ENCODE data around the gene GARIN5A.
"Not testable (repeated sequence)": the region's sequence is repeated elsewhere in the genome, so short reads cannot be mapped to it uniquely, and the experiment has no call there.

Gene GARIN5A

DNA sequence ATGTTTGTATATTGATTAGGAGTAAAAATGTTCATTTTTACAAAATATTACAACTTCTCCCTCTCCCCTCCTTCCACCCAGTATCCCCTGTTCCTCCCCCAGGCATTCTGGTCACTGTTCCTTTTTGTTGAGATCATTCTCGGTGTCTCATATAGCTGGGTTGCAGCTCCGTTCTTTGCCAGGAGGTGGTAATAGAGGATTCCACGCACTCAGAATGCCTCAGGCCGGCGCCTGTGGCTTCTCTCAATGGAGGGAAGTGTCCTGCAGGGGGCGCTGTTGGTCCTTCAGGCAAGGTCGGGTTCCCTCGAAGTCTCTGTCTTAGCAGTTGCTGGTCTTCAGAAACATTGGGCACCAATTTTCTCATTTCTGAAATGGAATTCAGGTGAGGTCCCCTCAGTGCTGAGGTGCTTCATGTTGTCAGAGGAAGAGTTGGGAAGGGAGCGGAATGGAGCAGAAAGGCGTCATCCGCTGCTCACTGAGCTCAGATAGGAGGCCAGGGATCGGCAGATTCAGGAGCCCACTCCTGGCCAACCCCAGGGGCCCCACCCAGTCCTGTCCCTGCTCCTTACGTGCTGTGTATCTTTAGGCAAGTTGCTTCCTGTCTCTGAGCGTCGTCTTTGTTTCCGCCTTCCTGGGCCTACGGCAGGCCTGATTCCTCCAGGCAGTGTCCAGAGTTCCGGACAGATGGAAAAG is 10.3 kb upstream of the GARIN5A start:
- DNase-seq, result peak; percentile 85 to 86

DNA sequence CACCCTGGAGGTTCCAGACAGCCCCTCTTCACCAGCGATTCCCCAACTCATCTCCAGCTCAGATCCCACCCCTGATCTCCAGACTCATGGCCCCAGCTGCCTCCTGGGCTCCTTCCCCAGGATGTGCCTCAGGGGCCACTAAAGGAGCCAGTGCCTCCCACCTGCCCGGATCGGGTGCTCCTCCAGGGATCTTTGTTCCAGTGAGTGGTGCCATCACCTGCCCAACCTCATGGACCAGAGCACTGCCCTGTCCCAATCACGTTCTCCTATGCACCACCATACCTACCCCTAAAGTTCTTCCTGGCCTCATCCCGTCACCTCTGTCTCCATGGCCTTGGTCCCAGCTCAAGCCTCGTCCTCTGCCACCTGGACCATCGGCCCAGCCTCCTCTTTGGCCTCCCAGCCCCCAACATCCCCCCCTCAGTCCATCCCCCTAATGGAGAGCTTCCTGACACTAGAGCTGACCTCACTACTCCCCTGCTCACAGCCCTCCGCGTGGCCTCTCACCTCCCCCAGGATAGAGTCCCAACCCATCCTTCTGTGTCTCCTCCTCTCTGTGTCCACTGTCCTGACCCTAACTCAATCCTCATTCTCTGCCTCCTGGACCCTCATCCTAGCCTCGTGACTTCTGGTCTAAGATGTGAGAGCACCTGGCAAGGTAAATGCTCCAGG is 8.8 kb upstream of the GARIN5A start:
- DNase-seq, result no peak

- no peak for DNase-seq
Observed at GRCh38 chr19:50482916-50483315, 6.3 kb upstream of the GARIN5A start.

- no peak for DNase-seq
Observed at GRCh38 chr19:50482271-50482855, 5.7 kb upstream of the GARIN5A start.

- no peak for DNase-seq
Observed at GRCh38 chr19:50481351-50482149, 4.9 kb upstream of the GARIN5A start.

DNA sequence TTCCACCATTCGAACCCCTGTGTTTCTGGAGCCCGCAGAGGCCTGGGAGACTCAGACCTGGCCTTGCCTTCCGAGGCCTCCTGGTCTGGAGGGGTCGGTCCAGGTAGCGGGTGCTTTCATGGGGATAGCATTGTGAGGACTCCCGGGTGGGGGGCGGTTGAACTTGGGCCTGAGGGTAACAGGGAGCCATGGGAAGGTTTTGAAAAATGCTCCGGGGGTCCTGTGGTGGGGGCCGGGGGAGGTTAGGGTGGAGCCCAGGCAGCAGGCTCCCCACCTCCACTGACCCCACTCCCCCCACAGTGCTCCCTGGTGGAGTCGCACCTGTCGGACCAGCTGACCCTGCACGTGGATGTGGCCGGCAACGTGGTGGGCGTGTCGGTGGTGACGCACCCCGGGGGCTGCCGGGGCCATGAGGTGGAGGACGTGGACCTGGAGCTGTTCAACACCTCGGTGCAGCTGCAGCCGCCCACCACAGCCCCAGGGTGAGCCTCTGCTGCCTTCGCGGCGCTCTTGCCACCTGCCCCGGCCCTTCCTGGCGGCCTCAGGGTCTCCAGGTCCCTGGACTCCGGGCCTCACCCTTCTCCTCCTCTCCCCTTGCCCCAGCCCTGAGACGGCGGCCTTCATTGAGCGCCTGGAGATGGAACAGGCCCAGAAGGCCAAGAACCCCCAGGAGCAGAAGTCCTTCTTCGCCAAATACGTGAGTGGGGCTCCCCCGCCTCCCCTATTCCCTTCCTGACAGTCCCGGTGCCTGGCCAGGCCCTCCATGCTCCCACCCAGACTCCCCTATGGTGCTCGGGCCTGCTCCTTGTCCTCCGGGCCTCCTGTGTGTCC is 3.8 kb upstream of the GARIN5A start:
- DNase-seq, result no peak

DNA sequence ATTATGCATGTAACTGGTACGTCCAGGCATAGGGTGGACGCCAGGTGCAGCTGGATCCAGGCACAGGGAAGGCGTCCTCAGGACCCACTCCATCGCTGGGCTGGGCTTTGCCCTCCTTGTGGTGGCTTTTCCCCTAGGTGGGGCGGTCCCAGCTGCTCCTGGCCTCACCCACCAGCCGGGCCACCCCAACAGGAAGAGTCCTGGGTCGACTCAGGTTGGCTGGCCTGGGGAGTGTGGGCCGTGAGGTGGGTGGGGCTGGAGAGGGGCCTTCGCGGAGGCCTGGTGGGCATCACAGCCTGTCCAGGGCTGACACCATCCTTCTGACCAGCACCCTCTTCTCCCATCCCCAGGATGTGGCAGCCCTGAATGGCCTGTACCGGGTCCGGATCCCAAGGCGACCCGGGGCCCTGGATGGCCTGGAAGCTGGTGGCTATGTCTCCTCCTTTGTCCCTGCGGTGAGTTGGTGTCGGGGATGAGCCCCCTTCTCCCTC is 3.2 kb upstream of the GARIN5A start:
- no peak for DNase-seq

GRCh38 chr19:50478901-50479715 is 2.5 kb upstream of the GARIN5A start:
- DNase-seq, result peak in 1 of 2 experiments; percentile 48

DNA sequence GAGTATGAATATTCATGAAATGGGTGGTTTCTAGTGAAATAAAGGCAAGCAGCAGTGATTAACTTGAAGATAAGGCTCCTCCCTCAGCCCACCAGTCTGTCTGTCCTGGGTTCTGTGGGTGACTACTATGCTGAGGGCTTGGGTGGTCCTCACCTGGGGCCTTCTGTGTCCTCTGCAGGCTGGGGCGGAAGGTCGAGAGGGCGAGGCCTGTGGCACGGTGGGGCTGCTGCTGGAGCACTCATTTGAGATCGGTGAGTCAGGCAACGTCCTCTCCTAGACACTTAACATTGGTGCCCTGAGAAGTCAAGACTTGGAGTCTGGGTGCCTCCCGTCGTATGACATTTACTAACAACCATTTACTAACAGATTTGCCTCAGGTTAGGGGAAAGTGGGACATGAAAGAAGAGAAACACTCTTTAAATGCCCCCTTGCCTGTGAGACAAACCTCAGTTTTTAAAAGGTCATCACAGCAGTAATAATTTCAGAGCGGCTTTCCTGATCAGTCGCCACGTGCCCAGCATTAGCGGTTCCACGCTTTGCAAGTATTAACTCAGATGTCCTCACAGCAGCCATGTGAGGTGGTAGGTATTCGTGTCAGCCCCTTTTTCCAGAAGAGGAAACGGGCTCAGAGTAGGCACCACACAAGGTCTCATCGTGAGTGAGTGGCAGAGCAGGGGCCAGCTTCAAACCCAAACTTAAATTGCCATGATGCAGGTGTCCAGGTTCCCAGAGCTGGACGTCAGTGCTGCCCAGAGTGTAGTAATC is 1.3 kb upstream of the GARIN5A start:
- DNase-seq, result no peak

DNA sequence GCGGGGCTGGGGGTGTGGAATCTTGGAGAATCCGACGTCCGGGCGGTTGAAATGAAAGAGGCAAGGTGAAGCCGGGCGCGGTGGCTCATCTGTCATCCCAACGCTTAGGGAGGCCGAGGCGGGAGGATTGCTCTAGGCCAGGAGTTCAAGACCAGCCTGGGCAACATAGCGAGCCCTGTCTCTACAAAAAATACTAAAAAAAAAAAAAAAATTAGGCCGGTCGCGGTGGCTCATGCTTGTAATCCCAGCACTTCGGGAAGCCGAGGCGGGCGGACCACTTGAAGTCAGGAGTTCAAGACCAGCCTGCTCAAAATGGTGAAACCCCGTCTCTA is 225 bp upstream of the GARIN5A start:
- no peak for DNase-seq

- DNase-seq, result no peak
Observed at GRCh38 chr19:50475736-50476223, 868 bp downstream of the GARIN5A start.

- DNase-seq, result no peak
Observed at GRCh38 chr19:50475101-50475568, 1.5 kb downstream of the GARIN5A start.

GRCh38 chr19:50473336-50473735 is 3.3 kb downstream of the GARIN5A start:
- DNase-seq, result not testable (repeated sequence)

DNA sequence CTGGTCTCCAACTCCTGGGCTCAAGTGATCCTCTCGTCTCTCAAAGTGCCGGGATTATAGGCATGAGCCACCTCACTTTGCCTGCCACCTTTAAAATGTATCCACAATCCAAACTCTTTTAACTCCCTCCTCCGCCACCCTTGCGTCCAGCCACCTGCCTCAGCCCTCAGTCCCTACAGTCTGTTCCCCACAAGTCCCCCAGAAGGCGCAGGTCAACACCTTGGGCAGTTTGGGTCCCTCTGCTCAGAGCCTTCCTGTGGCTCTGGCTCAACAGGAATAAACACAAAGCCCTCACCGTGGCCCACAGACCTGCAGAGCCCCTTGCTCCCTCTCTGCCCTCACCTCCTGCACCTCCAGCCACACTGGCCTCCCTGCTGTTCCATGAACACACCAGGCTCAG is 7.8 kb downstream of the GARIN5A start:
- no peak for DNase-seq

DNA sequence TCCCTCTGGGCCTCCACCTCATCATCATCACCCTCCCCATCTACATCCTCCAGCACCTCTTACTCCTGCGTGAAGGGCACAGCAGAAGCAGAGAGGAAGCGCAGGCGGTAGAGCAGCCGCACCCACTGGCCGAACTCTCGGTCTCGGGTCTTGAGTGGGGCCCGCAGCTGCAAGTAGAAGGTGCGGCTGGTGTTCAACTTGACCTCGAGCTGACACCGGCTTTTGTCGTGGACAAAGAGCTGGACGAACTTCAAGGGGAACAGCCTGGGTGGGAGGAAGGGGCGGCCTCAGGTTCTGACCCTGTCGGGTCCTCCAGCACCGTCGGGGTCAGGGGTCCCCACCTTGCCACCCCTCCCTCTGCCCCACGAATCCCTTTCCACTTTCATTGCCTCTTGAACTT is 9.1 kb downstream of the GARIN5A start:
- no peak for DNase-seq

DNA sequence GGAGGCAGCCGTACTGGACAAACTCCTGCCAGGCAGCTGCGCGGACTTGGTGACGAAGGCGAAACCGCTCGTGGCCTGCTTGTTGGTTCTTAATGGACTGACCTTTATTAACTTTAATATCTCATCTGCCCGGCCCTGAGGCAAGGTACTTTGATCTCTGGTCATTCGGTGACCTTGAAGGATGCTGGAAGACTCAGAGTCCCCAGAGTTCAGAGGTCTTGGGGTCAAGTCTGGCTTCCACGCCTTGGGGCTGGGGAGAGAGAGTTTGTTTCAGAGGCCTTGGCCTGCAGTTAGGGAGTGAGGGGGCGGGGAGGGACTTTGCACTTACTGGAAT is 10.0 kb downstream of the GARIN5A start:
- DNase-seq, result no peak

DNA sequence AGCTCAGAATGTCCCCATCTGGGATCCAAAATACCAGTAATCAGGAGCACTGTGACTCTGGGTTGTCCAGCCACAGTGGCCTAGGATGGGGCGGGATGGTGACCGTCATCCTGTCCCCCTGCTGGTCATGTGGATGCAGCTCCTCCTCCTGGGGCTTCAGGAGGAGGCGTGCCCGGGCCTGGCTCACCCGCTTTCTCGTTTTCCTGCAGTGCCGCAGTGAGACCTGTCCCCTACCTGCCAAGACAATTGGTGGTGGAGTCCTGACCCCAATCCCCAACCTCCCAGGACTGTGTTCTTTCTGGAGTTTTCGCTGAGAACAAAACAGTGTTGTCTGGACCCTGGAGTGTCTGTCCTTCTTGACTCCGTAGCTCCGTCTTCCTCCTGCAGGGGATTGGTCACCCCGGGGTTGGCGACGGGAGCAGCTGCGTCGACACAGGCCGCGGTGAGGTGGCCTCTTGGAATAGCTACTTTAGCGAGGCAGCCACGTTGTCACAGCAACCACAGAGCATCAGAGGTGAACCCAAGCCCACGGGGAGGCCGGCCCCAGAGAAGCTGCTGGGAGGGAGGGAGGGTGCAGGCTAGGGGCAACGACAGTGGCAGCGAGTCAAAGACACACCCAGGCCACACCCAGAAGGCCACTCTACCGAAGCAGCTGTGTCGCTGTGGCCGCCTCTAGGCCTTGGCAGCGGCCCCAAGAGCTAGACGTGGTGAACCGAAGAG is 10.5 kb downstream of the GARIN5A start:
- no peak for DNase-seq

GRCh38 chr19:50465000-50465399 is 11.6 kb downstream of the GARIN5A start:
- DNase-seq, result no peak

- DNase-seq, result no peak
Observed at GRCh38 chr19:50464348-50464747, 12.3 kb downstream of the GARIN5A start.

GRCh38 chr19:50462970-50463369 is 13.7 kb downstream of the GARIN5A start:
- DNase-seq, result no peak

Measured in activated T-cell treated with anti-CD3 and anti-CD28 coated beads, Interleukin-2, amount 50 U/mL, for 48 hours (primary cell).